GM12892 (cell line): ENCODE data around the gene GABRG3.

ENCODE experiments used
- POLR2A ChIP-seq: IDR thresholded peaks from 2 replicates; pipeline ENCODE4 v1.6.1; 2011; ENCODE audit warnings: low read depth, low read length, control low read depth
- POLR2AphosphoS5 ChIP-seq: IDR thresholded peaks from 2 replicates; pipeline ENCODE4 v1.6.1; 2011; ENCODE audit warnings: low read depth, low read length, control low read depth
- TAF1 ChIP-seq: IDR thresholded peaks from 2 replicates; pipeline ENCODE4 v1.6.1; 2011; ENCODE audit warnings: low read depth, mild to moderate bottlenecking, control low read depth, low read length, borderline replicate concordance

DNA sequence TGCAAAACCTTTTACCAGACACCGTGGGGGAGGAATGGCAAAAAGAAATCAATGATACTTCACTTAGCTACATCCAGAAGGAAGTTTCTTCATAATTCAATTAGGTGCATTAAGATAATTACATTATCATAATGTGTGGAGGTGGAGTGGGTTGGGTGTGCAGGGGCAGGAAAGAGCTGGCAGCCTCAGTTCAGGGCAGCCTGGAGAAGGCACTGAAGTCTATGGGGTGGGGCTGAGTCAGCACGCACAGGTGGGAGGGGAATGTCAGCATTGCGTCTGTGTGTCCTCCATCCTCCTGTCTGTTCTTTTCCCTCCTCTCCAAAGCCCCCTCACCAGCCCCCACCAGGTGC is 278.8 kb downstream of the GABRG3 start:
- TF ChIP-seq POLR2A (no peak), POLR2AphosphoS5 (no peak), TAF1 (no peak)
